GM19238 (cell line): Measurements from ENCODE around the gene PACSIN2.
"Not testable (repeated sequence)": the region's sequence is repeated elsewhere in the genome, so short reads cannot be mapped to it uniquely, and the experiment has no call there.

Experiments used
- DNase-seq: peaks from one replicate; pipeline ENCODE4 v3.0.0; 2011; ENCODE audit warnings: low spot score; ENCODE audit not compliant: insufficient read length

The PACSIN2 gene

DNA sequence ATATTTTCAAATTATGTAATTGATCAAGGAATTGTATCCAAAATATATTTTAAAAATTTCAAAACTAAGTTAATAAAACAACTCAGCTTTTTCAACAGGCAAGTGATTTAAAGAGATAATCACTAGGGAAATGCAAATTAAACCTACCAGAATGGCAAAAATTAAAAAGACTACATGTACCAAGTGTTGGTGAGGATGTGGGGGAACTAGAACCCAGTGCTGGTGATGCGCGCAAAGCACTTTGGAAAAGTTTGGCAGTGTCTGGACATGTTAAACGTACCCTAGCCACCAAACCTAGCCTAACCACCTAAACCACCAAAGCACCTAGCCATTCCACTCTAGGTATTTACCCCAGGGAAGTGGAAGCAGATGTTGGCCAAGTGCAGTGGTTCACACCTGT is 22.9 kb downstream of the PACSIN2 start:
- DNase-seq, result no peak

DNA sequence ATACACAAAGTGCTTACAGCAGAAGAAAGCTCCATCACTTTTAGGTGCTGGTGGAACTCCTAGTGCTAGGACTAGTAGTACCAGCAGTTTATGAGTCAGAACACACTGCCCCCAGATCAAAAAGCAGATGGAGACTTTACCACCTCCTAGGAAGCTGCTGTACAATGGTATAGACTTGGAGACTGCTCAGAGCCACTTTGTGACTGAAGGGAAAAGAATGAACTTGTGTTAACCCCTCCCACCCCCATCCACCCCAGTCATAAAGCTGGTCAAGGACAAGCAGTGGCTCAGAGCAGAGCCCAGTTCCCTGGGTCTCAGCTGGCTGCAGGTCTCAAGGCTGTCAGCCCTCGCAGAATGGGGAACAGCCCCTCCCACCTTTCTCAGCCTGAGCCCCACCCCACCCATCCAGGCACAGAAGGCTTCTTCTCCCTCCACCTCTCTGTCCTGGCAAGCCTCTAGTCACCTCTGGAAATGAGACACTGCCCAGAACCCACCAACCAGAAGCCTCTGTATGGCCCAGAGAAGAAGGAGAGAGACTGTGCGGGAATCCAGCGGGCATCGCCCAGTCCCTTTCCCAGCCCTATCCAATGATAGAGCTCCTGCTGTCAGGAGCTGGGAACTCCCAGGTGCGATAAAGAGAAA is 23.8 kb downstream of the PACSIN2 start:
- no peak for DNase-seq

DNA sequence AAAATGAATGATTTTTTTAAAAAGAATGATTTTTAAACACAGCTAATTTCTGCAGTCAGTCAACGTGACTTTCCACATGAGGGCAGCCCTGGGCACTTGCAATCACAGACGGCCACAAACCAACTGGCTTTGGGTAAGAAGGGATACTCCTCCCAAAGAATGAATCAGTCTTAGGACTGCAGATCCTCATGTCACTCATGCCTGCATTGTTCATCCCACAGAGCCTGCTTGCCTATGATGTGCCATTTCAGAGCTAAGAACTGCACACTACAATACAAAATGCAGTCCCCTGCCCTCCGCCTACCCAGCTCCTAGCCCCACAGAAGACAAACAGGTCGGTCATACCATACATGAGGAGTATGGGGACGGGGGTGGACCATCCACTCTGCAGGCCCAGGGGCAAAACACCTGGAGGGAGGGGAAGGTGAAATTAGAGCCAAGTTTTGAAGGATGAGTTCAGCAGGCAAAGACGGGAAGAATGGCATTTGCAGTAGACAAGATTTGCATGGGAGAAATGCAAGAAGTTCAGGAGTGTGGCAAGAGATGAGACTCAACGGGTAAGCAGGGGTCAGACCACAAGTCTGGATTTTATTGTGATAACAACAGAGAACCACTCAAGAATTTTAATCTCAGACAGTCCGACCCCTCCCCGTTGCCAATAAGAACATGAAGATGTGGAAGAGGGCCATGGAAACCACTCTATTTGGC is 24.7 kb downstream of the PACSIN2 start:
- no peak for DNase-seq

- DNase-seq, result no peak
Measured at GRCh38 chr22:42986115-42986514, 28.8 kb downstream of the PACSIN2 start.

DNA sequence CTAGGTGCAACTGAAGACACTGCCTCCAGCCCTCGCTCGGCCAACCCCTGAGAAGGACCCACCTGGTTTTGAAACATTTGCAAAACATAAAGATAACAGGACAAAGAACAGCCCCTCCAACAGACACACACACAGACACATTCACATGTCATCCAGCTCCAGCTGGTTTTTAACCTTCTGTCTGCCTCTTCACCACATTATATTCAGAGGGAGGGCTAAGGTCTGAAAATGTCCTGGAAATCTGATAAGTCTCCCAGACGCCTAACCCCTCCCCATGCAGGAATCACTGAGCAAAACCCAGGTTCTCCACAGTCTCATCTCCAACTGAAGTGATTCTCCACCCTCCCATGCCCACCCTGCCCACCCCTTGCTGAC is 29.4 kb downstream of the PACSIN2 start:
- DNase-seq, result no peak

DNA sequence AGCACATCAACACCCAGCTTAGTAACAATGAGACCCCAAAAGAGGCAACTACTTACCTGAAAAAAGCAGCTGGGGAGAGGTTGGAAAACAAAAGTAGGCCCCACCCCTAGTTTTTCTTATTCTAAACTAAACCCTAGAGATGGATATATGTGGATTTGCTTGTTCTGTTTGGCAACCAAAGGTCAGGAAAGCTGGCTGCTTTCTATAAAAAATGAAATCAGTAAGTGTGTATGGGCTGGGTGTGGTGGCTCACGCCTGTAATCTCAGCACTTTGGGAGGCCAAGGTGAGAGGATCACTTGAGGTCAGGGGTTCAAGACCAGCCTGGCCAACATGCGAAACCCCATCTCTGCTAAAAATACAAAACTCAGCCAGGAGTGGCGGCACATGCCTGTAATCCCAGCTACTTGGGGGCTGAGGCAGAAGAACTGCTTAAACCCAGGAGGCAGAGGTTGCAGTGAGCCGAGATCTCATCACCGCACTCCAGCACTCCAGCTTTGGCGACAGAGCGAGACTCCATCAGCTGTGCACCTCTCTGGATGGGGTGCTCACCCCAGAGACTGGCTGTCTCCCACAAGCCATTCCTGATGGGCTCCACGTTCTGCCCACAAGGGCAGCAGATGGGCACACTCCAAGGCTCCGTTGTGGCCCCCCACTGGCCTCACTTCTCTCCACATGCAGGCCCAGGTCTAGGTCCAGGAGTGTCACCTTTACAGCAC is 30.0 kb downstream of the PACSIN2 start:
- DNase-seq, result no peak

- no peak for DNase-seq
Measured at GRCh38 chr22:42984397-42984796, 30.6 kb downstream of the PACSIN2 start.

- DNase-seq, result no peak
Measured at GRCh38 chr22:42983470-42983869, 31.5 kb downstream of the PACSIN2 start.

DNA sequence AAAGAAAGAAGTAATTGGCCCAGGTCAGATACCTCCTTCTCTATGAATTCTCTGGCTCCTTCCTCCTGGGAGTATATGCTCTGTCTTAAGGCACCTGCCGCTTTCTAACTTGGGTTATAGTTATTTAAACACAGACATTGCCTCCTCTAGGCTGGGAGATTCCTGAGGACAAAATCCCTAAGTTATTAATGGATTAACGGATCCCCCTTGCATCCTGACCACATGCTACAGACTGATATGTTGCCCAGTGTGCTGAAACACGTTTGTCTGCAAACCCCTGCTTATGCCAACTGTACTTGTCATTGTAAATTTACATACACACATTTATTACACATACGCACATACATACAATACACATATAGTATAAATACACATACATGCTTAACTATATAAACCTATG is 35.3 kb downstream of the PACSIN2 start:
- no peak for DNase-seq

DNA sequence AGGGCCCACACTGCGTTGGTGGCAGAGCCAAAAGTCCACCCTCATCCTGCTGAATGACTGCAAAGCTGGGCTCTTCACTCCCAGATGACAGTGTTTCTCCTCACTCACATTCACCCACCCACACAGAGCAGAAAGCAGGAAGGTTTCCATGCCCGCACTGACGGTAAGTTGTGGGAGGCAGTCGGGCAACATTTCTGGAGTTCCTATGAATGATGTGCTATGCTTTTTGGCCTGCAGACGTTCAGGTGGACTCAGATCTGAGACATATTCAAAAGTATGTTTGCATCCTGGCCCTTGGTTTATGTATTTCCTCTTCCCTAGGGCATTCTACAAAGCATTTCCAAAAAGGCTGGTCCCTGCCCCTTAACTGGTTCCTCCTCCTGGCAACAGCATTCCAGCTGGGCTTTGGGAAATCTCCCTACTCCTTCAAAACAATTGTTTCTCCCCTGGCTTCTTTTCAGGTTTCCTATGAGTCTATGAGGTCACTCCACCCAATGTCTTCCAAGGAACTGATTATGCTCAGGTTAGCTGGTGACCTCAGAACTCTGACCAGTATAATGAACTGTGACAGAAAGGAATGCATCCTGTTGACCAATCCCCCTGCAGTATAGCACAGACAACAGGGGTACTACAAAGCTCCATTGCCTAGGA is 36.4 kb downstream of the PACSIN2 start:
- no peak for DNase-seq

GRCh38 chr22:42977569-42977968 is 37.4 kb downstream of the PACSIN2 start:
- no peak for DNase-seq

GRCh38 chr22:42976217-42976933 is 38.6 kb downstream of the PACSIN2 start:
- no peak for DNase-seq

- no peak for DNase-seq
Measured at GRCh38 chr22:42974223-42974622, 40.7 kb downstream of the PACSIN2 start.

- no peak for DNase-seq
Measured at GRCh38 chr22:42973536-42973881, 41.4 kb downstream of the PACSIN2 start.

- DNase-seq, result no peak
Measured at GRCh38 chr22:42972649-42973535, 42.1 kb downstream of the PACSIN2 start.

GRCh38 chr22:42971473-42971860 is 43.5 kb downstream of the PACSIN2 start:
- DNase-seq, result not testable (repeated sequence)

- DNase-seq, result no peak
Measured at GRCh38 chr22:42970029-42970428, 44.9 kb downstream of the PACSIN2 start.

- DNase-seq, result no peak
Measured at GRCh38 chr22:42969348-42969975, 45.5 kb downstream of the PACSIN2 start.

- DNase-seq, result peak; percentile 58
Measured at GRCh38 chr22:42967933-42968332, 47.0 kb downstream of the PACSIN2 start.

DNA sequence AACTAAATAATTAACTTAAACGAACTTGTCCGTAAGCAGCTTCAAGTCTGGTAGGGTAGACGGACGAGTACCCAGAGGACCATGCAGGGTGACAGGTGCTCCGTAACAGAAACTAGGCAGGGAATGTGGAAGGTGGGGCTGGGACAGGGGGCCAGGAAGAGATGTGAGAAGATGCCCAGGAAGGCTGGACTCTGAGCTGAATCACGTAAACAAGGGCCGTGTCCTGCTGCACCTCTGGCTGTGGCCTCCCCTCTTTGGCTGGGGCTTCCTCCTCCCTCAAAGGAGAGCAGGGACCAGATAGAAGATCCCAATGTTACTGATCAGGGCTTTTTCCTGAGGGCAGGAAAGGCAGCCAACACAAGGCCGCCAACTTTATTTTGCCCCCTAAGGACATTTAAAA is 47.9 kb downstream of the PACSIN2 start:
- no peak for DNase-seq
